Activated CD4-positive, alpha-beta T cell treated with anti-CD3 and anti-CD28 coated beads, Interleukin-2, amount 10 ng/mL, durations not matched to agents 24 days and 14 days (primary cell): ENCODE measurements around the gene CLIC4. TPM values are rescaled to one million over a fixed set of nuclear protein-coding genes. Genes with fewer than 3 reads are reported as not detected.
"Not testable (repeated sequence)": the region's sequence is repeated elsewhere in the genome, so short reads cannot be mapped to it uniquely, and the experiment has no call there.

Experiments
- DNase-seq: peaks from one replicate; pipeline ENCODE4 v3.0.0; 2022
- H3K27ac Mint-ChIP-seq: one replicate; pipeline ENCODE4 v1.8.0; 2022; ENCODE audit warnings: mild to moderate bottlenecking, mixed read lengths
- H3K27me3 Mint-ChIP-seq: one replicate; pipeline ENCODE4 v1.8.0; 2022; ENCODE audit warnings: mixed read lengths
- H3K36me3 Mint-ChIP-seq: one replicate; pipeline ENCODE4 v1.8.0; 2022; ENCODE audit warnings: low read depth, mild to moderate bottlenecking, mixed read lengths
- H3K4me1 Mint-ChIP-seq: one replicate; pipeline ENCODE4 v1.8.0; 2021; ENCODE audit warnings: mixed read lengths
- H3K4me3 Mint-ChIP-seq: one replicate; pipeline ENCODE4 v1.8.0; 2022; ENCODE audit warnings: mild to moderate bottlenecking, moderate library complexity, mixed read lengths
- H3K9me3 Mint-ChIP-seq: one replicate; pipeline ENCODE4 v1.8.0; 2021; ENCODE audit warnings: mixed read lengths
- intact Hi-C: fragments of 100-400 bp; cut with micrococcal nuclease; formaldehyde crosslinking; loops from one replicate; pipeline ENCODE4 v1.15.1; 2023
- total RNA-seq: library from RNA; stranded (reverse); gene quantifications from 2 replicates; pipeline ENCODE4 v1.2.3, GENCODE V29; 2022

The CLIC4 gene
- total RNA-seq, 1 donor from 2014 or later: 17.4 TPM

DNA sequence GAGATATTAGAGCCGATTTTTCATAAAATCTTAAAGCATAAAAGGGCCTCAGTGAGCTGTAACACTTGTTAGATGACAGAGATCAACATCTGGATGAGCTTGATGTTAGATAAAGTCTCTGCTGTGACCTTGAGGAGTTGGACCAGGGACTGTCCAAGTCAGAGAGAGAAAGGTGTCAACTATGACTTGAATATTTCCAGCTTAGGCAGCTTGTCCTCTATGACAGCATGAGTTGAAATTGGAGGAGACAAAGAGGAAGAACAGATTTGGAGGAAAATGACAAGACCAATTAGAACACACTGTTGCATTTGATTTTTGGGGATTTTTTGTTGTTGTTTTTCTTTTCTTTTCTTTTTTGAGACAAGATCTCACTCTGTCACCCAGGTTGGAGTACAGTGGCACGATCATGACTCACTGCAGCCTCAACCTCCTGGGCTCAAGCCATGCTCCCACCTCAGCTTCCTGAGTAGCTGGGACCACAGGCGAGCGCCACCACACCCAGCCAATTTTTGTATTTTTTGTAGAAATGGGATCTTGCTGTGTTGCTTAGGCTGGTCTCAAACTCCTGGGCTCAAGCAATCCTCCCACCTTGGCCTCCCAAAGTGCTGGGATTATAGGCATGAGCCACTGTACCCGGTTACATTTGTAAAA is 35.3 kb upstream of the CLIC4 start:
- H3K9me3 Mint-ChIP-seq: no peaks in the 10 kb centered on the region
- H3K4me3 Mint-ChIP-seq: no peak overlapping the region
- peaks cover 1% of the 10 kb centered on the region for H3K36me3 Mint-ChIP-seq
- DNase-seq: peak; percentile 75
- peaks cover 23% of the 10 kb centered on the region for H3K4me1 Mint-ChIP-seq
- no peaks in the 10 kb centered on the region for H3K27me3 Mint-ChIP-seq
- H3K27ac Mint-ChIP-seq: peak overlapping the region; percentile 45
- intact Hi-C loops: no loop called here

DNA sequence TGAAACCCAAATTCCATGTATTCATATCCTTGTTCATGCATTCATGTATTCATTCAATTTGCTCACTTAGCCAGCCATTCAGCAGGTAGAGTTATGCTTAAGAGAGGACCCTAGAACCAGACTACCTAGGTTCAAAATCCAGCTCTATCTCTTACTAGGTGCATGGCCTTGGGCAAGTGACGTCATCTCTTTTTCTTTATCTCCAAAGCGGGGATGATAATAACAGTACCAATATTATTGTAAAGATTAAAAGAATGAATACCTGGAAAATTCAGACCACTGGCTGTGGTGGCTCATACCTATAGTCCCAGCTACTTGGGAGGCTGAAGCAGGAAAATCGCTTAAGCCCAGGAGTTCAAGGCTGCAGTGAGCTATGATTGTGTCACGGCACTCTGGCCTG is 33.9 kb upstream of the CLIC4 start:
- Mint-ChIP-seq H3K36me3 (peaks cover 1% of the 10 kb centered on the region), H3K9me3 (no peaks in the 10 kb centered on the region), H3K27me3 (no peaks in the 10 kb centered on the region), H3K4me1 (peaks cover 19% of the 10 kb centered on the region), H3K27ac (no peak overlapping the region), H3K4me3 (no peak overlapping the region)
- intact Hi-C loops: no loop called here
- DNase-seq: no peak

DNA sequence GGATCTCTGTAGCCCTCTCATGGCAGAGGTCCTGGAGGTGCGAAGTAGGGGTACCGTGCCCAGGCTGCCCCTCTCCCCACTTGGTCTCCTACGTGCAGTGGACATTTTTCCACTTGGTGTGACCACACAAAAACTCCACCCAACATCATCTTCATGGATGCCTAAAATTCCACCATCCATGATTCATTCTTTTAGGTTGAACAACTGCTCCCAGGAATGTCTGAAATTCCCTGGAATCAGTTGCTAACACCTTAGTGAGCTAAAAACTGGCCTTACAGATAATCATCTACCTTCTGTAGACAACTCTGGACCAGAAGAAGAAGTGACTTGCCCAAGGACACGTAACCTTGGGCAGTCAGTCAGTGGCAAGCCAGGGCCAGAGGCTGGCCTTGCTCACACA is 32.1 kb upstream of the CLIC4 start:
- no peaks in the 10 kb centered on the region for H3K9me3 Mint-ChIP-seq
- H3K36me3 Mint-ChIP-seq: peaks cover 1% of the 10 kb centered on the region
- peaks cover 17% of the 10 kb centered on the region for H3K4me1 Mint-ChIP-seq
- H3K27ac Mint-ChIP-seq: no peak overlapping the region
- H3K4me3 Mint-ChIP-seq: no peak overlapping the region
- no peaks in the 10 kb centered on the region for H3K27me3 Mint-ChIP-seq
- intact Hi-C loops: no loop called here
- no peak for DNase-seq

DNA sequence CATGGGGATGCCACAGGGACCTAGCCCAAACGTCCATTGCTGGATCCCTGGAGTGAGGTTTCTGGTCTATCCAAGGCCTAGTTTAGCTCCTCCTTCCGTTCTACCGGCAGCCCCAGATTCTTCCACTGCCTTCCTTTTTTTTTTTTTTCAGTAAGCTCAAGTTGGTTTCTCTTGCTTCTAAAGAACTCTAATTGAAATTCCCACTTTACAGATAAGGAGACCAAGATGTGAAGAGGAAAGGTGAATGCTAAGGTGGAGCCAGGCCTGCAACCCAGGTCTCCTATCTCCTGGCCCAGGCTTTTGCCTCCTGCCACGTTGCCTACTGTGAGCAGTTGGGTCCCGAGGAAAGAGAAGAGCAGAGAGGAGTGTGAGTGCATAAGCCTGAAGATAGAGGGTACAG is 31.5 kb upstream of the CLIC4 start:
- H3K4me3 Mint-ChIP-seq: no peak overlapping the region
- intact Hi-C loops: no loop called here
- no peak overlapping the region for H3K27ac Mint-ChIP-seq
- no peaks in the 10 kb centered on the region for H3K27me3 Mint-ChIP-seq
- peaks cover 1% of the 10 kb centered on the region for H3K36me3 Mint-ChIP-seq
- no peak for DNase-seq
- no peaks in the 10 kb centered on the region for H3K9me3 Mint-ChIP-seq
- H3K4me1 Mint-ChIP-seq: peaks cover 17% of the 10 kb centered on the region

DNA sequence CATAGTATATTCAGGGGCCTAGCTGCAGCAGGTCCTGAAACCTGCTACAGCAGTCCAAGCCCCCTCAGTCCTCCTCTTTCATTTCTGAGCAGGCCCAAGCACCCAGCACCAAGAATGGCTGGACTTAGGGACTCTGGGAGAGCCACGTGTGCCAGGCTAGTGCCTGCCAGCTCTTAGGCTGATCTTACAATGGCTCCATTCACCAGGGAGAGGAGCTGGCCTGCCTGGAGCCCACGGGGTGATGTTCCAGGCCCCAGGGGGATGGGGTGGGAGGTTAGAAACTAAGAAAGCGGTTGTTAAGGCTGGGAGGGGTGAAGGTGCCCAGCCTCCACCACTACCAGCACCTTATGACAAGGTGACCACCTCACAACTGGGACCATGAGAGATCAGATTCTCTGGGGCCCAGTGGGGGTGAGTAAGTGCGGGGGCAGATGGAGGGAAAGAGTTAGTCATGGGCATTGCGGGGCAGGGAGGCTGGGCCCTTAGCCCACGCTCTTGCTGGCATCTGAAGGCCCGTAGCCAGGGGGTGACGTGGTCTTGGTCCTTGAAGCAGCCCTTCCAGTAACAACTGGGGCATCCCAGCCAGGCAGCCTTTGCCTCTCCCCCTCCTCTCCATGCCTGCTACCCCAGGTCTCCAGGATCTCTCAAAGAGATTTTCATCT is 30.3 kb upstream of the CLIC4 start:
- Mint-ChIP-seq H3K4me1 (peaks cover 10% of the 10 kb centered on the region), H3K27me3 (no peaks in the 10 kb centered on the region), H3K9me3 (no peaks in the 10 kb centered on the region)

DNA sequence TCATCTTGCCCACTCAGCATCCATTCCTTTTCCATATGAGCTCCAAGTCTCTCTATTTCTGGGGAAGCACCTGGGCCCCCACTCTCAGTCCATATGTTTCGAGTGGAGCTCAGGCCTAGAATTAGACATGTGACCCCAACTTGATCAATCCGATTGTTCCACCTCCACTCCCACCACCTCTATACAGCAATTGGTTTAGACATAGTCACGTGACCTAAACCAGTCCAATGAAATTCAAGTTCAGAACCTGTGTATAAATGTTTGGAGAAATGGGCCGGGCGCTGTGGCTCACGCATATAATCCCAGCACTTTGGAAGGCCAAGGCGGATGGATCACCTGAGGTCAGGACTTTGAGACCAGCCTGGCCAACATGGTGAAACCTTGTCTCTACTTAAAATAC is 29.6 kb upstream of the CLIC4 start:
- no peaks in the 10 kb centered on the region for H3K9me3 Mint-ChIP-seq
- H3K27me3 Mint-ChIP-seq: no peaks in the 10 kb centered on the region
- H3K4me1 Mint-ChIP-seq: peaks cover 7% of the 10 kb centered on the region
- no peak overlapping the region for H3K27ac Mint-ChIP-seq
- H3K4me3 Mint-ChIP-seq: no peak overlapping the region
- H3K36me3 Mint-ChIP-seq: no peaks in the 10 kb centered on the region
- DNase-seq: no peak
- intact Hi-C loops: no loop called here

More for the DNA sequence above, 30.3 kb upstream of the CLIC4 start:
- intact Hi-C loops: no loop called here
- Mint-ChIP-seq H3K4me3 (no peak overlapping the region), H3K36me3 (no peaks in the 10 kb centered on the region), H3K27ac (no peak overlapping the region)
- DNase-seq: no peak

DNA sequence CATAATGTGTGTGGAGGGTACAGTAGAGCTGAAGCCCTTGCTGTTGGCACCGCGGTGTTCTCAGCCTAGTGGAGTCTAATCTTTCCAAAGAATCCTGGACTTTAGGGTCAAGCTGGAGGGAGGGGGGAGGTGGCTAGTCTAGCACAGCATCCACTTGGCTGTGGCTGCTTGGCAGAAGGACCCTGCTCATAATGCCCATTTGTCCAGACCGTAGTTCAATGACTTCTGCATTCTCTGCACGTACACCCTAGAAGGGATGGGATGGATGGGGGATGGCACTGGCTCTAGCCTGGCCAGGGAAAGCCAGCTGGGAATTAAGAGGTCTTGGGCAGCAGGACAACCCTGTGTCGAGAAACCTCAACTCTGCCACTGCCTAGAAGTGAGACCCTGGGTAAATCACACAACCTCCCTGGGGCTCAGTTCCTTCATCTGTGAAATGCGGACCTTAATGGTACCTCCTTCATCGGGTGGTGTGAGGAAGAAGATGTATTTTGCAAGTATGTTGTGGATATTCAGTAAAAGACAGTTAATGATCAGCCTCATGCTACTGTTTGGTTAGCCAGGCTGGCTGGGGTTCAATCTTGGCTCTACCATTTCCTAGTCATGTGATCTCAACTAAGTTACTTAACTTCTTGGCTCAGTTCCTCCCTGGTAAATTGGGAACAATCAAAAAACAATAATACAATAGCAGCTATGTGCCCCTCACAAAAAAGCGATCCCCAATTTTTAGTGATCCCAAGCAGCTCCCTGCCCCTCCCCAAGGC is 27.2 kb upstream of the CLIC4 start:
- H3K4me3 Mint-ChIP-seq: no peak overlapping the region
- no peaks in the 10 kb centered on the region for H3K27me3 Mint-ChIP-seq
- no peaks in the 10 kb centered on the region for H3K9me3 Mint-ChIP-seq
- peaks cover 16% of the 10 kb centered on the region for H3K4me1 Mint-ChIP-seq
- no peaks in the 10 kb centered on the region for H3K36me3 Mint-ChIP-seq
- no peak overlapping the region for H3K27ac Mint-ChIP-seq
- DNase-seq: no peak
- intact Hi-C loops: no loop called here

DNA sequence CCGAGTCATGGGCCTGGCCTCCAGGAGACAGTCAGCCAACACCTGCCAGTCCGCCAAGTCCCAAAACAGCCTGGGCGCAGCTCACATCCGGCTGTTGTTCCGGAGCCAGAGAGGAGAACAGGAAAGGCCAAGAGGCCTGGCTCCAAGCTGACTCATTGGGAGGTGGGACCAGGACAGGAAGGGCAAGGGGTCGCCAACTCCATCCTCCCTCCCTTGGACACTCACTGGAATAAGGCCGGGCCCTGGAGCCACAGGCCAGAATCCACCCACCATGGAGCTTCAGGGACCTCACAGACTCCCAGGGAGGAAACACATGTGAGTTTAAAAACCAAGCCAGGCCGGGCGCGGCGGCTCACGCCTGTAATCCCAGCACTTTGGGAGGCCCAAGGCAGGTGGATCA is 25.1 kb upstream of the CLIC4 start:
- no peak overlapping the region for H3K27ac Mint-ChIP-seq
- peaks cover under 1% of the 10 kb centered on the region for H3K27me3 Mint-ChIP-seq
- intact Hi-C loops: no loop called here
- DNase-seq: no peak
- no peaks in the 10 kb centered on the region for H3K9me3 Mint-ChIP-seq
- H3K4me1 Mint-ChIP-seq: peaks cover 13% of the 10 kb centered on the region
- H3K36me3 Mint-ChIP-seq: no peaks in the 10 kb centered on the region
- H3K4me3 Mint-ChIP-seq: no peak overlapping the region

DNA sequence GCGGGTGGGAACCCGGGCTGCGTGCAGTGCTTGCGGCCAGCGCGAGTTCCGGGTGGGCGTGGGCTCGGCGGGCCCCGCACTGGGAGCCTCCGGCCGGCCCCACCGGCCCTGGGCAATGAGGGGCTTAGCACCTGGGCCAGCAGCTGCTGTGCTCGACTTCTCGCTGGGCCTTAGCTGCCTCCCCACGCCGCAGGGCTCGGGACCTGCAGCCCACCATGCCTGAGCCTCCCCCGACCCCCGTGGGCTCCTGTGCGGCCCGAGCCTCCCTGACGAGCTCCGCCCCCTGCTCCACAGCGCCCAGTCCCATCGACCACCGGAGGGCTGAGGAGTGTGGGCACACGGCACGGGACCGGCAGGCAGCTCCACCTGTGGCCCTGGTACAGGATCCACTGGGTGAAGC is 23.7 kb upstream of the CLIC4 start:
- no peak overlapping the region for H3K4me3 Mint-ChIP-seq
- intact Hi-C loops: no loop called here

DNA sequence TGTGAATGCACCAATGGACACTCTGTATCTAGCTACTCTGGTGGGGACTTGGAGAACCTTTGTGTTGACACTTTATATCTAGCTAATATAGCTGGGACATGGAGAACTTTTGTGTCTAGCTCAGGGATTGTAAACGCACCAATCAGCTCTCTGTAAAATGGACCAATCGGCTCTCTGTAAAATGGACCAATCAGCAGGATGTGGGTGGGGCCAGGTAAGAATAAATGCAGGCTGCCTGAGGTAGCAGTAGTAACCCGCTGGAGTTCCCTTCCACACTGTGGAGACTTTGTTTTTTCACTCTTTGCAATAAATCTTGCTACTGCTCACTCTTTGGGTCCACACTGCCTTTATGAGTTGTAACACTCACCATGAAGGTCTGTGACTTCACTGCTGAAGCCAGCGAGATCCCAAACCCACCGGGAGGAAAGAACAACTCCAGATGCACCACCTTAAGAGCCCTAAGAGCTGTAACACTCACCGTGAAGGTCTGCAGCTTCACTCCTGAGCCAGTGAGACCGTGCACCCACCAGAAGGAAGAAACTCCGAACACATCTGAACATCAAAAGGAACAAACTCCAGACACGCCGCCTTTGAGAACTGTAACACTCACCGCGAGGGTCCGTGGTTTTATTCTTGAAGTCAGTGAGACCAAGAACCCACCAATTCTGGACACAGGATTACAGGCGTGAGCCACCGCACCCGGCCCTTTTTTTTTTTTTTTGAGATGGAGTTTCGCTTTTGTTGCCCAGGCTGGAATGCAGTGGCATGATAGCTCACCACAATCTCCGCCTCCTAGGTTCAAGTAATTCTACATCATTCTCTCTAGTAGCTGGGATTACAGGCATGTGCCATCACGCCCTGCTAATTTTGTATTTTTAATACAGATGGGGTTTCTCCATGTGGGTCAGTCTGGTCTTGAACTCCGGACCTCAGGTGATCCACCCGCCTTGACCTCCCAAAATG is 22.9 kb upstream of the CLIC4 start:
- peak; percentile 72 for DNase-seq
- H3K27me3 Mint-ChIP-seq, H3K36me3 Mint-ChIP-seq, intact Hi-C loops, H3K9me3 Mint-ChIP-seq: not testable (repeated sequence)
- H3K4me3 Mint-ChIP-seq: peak overlapping the region; percentile 80
- H3K27ac Mint-ChIP-seq: peak overlapping the region; percentile 15
- peaks cover 13% of the 10 kb centered on the region for H3K4me1 Mint-ChIP-seq

More for the DNA sequence above, 23.7 kb upstream of the CLIC4 start:
- H3K27me3 Mint-ChIP-seq: peaks cover 5% of the 10 kb centered on the region
- no peak for DNase-seq
- H3K4me1 Mint-ChIP-seq: peaks cover 10% of the 10 kb centered on the region
- H3K9me3 Mint-ChIP-seq: no peaks in the 10 kb centered on the region
- H3K36me3 Mint-ChIP-seq: no peaks in the 10 kb centered on the region
- no peak overlapping the region for H3K27ac Mint-ChIP-seq

DNA sequence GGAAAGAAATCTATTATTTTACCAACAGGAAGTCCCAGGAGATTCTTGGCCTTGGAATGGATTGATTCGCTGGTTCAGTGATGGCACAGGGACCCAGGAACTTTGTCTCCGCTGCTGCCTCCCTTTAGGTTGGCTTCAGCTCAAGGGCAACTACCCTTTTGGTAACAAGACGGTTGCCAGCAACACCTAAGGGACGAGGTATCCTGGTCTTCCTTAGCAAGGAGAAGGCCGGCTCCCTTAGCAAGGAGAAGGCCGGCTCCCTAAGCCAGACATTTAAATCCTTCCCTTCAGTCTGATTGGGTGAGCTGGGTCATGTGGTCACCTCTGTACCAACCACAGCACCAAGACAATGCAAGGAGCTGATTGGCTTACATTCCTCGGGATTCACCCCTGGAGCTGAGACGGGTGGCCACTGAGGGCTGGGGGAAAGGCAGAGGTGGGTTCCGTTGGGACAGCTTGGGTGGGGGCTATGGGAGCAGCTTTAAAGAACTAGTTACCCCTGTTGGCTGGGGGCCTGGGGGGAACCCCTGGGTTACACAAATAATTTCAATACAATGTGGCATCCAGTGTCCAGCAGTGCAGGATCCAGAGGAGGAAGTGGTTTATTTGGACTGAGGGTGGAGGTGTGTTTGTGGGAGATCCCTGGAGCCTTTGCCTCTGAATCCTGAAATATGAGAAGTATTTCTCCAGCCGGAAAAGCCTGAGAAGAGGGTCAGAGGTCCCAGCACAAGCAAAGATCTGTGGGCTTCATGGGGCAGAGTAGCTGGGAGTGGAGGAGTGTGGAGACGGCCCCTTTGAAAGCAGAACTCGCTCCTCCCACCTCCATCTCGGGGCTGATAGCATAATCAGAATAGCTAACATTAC is 20.7 kb upstream of the CLIC4 start:
- Mint-ChIP-seq H3K9me3 (no peaks in the 10 kb centered on the region), H3K4me3 (no peak overlapping the region), H3K27me3 (peaks cover 5% of the 10 kb centered on the region), H3K4me1 (peaks cover 16% of the 10 kb centered on the region), H3K27ac (no peak overlapping the region), H3K36me3 (no peaks in the 10 kb centered on the region)
- DNase-seq: no peak
- intact Hi-C loops: no loop called here

DNA sequence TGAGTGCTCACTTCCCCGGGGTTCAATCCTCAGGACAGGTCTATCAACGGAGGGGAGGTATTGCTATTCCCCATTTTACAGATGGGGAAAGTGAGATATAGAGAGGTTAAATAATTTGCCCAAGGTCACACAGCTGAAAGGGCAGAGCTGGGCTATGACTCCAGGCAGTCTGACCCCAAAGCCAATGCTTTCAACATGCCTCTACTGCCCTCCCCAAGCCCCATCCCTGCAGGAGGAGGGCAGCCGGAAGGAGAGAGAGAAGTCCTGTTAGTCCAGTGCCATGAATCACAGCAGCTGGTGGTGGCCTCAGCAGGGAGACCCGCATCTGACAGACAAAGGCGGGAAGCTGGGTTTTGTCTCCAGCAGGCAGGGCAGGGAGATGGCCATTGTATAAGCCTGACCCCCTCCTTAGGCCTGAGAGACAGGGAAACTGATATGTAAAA is 20.0 kb upstream of the CLIC4 start:
- DNase-seq: no peak
- no peak overlapping the region for H3K27ac Mint-ChIP-seq
- H3K9me3 Mint-ChIP-seq: no peaks in the 10 kb centered on the region
- H3K4me1 Mint-ChIP-seq: peaks cover 16% of the 10 kb centered on the region
- peaks cover 5% of the 10 kb centered on the region for H3K27me3 Mint-ChIP-seq
- no peaks in the 10 kb centered on the region for H3K36me3 Mint-ChIP-seq
- intact Hi-C loops: no loop called here
- H3K4me3 Mint-ChIP-seq: no peak overlapping the region

DNA sequence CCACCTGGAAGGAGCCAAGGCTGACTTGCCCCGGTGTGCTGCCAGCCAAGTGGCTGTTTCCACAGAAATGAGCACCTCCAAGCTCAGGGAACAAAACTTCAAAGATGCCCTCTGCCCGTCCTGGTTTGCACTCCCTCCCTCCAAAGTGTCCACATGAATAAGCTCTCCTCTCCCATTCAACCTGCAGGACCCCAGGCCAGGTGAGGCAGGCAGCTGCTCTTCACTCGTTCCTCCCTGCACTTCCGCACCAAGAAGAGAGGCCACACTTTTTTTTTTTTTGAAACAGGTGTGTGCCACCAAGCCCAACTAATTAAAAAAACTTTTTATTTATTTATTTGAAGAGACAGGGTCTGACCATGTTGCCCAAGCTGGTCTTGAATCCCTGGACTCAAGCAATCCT is 18.5 kb upstream of the CLIC4 start:
- no peak for DNase-seq
- H3K27me3 Mint-ChIP-seq: peaks cover 5% of the 10 kb centered on the region
- no peaks in the 10 kb centered on the region for H3K36me3 Mint-ChIP-seq
- intact Hi-C loops: no loop called here
- peaks cover 16% of the 10 kb centered on the region for H3K4me1 Mint-ChIP-seq
- no peak overlapping the region for H3K27ac Mint-ChIP-seq
- H3K4me3 Mint-ChIP-seq: no peak overlapping the region
- H3K9me3 Mint-ChIP-seq: no peaks in the 10 kb centered on the region
